Right lobe of liver (tissue), 6 donors: ENCODE results near the gene RALBP1. TPM values are rescaled to one million over a fixed set of nuclear protein-coding genes. Genes with fewer than 3 reads are reported as not detected.
A peak's percentile ranks its signal among the peaks of the same experiment; 100 is the strongest.

Experiments
- ATAC-seq, 4 donors: fragments of 200-7000 bp; cut with Tn5 transposase; one replicate each; pipeline ENCODE4 v1.9.1; 2020; ENCODE audit warnings: mild to moderate bottlenecking in 4 of 4, moderate library complexity in 4 of 4
- DNase-seq, 3 donors: peaks; one replicate each; pipeline ENCODE4 v3.0.0-alpha.2; 2020
- H3K27ac ChIP-seq, 3 donors: fragments of 200-600 bp; one replicate each; pipeline ENCODE4 v1.8.0; 2022
- H3K27me3 ChIP-seq, 2 donors: fragments of 200-600 bp; one replicate each; pipeline ENCODE4 v1.8.0; 2022
- H3K36me3 ChIP-seq, 4 donors: fragments of 200-600 bp; sonication (generic) in 1 of 4; one replicate each; pipeline versions ENCODE4 v1.5.1 to v1.8.0; 2017 to 2022; ENCODE audit warnings: control low read depth in 1 of 4
- H3K4me1 ChIP-seq, 4 donors: fragments of 200-600 bp; sonication (generic) in 1 of 4; one replicate each; pipeline versions ENCODE4 v1.5.1 to v1.8.0; 2017 to 2022; ENCODE audit warnings: control low read depth in 1 of 4
- H3K4me3 ChIP-seq, 3 donors: fragments of 200-600 bp; one replicate each; pipeline ENCODE4 v1.8.0; 2022
- H3K9me3 ChIP-seq, 4 donors: fragments of 200-600 bp; sonication (generic) in 1 of 4; one replicate each; pipeline versions ENCODE4 v1.5.1 to v1.8.0; 2017 to 2022; ENCODE audit warnings: control low read depth in 1 of 4
- POLR2A ChIP-seq: fragments of 450-650 bp; IDR thresholded peaks from one replicate; pipeline ENCODE4 v1.6.1; 2017; ENCODE audit warnings: antibody characterized with exemption, mild to moderate bottlenecking
- WGBS: methylation state at CpG from one replicate; pipeline ENCODE4 v1.1.6; 2018; ENCODE audit warnings: low coverage, low lambda C conversion rate; ENCODE audit not compliant: insufficient coverage; ENCODE audit errors: missing lambda C conversion rate; 5-methylcytosine and 5-hydroxymethylcytosine counted together
- intact Hi-C, 2 donors: fragments of 100-400 bp; cut with DNase I; formaldehyde crosslinking; loops; one replicate each; pipeline versions ENCODE4 v1.11.2 to v1.14.1; 2022
- total RNA-seq, 6 experiments: library from RNA; depleted of rRNA in 2 of 6; stranded (reverse); fragments of >200 nt in 2 of 6; fragmentation: NEBNext Ultra II Directional in 3 of 6; extraction: Animal tissue kit (Norgen Biotek cat#: 25700) in 3 of 6; gene quantifications; one replicate each; pipeline versions ENCODE4 v1.1.0 to v1.2.4, GENCODE V29; 2016 to 2023
- TF ChIP-seq, protein P1 (sequence below), 4 donors: fragments of 200-600 bp in 3 of 4; fragments of 450-650 bp in 1 of 4; IDR thresholded peaks; one replicate each; pipeline versions ENCODE4 v1.5.1 to v1.8.0; 2016 to 2022; ENCODE audit warnings: antibody characterized with exemption in 4 of 4, mild to moderate bottlenecking in 2 of 4
- donor health status: DM: no; HTN: yes; CAD: no.
- donor health status: DM: no; HTN: no; CAD: no.
- donor health status: DM: no; HTN: no; CAD: no.
- donor health status: DM: no; HTN: yes; CAD: no.
- donor health status: DM: no; HTN: yes; CAD: no.

The RALBP1 gene
- total RNA-seq, 6 experiments from 2014 or later = 16.3 to 35.9 (median 21.5) TPM

DNA sequence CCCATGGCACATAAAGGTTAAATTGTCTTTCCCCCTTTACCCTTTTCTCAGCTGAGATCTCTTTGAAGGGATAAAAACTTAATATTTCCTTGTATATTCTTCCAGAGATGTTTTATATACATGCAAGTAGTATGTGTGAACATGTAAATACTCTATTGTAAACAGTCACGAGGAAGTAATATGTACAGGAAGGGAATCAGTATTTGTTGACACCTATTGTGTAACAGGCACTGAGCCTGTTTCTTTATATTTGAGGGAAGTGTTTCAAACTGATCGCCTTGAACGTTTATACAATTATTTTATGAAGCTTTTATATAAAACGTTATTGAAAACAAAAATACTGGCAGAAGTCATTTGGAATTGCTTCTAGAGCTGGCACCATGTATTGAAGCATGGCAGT is 13.2 kb downstream of the RALBP1 start:
- 23% methylated on average over 4 of the region's 4 CpGs for whole genome bisulfite sequencing
- ATAC-seq (peak in 1 of 4 donors; percentile 52), DNase-seq (no peak)
- Histone ChIP-seq H3K27ac (no peak overlapping the region), H3K36me3 (no peaks in the 10 kb centered on the region), H3K9me3 (no peaks in the 10 kb centered on the region), H3K27me3 (no peaks in the 10 kb centered on the region), H3K4me3 (no peak overlapping the region), H3K4me1 (peaks cover 0 to 7% (median 3%) of the 10 kb centered on the region in 4 donors)
- TF ChIP-seq, protein P1, sequence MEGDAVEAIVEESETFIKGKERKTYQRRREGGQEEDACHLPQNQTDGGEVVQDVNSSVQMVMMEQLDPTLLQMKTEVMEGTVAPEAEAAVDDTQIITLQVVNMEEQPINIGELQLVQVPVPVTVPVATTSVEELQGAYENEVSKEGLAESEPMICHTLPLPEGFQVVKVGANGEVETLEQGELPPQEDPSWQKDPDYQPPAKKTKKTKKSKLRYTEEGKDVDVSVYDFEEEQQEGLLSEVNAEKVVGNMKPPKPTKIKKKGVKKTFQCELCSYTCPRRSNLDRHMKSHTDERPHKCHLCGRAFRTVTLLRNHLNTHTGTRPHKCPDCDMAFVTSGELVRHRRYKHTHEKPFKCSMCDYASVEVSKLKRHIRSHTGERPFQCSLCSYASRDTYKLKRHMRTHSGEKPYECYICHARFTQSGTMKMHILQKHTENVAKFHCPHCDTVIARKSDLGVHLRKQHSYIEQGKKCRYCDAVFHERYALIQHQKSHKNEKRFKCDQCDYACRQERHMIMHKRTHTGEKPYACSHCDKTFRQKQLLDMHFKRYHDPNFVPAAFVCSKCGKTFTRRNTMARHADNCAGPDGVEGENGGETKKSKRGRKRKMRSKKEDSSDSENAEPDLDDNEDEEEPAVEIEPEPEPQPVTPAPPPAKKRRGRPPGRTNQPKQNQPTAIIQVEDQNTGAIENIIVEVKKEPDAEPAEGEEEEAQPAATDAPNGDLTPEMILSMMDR (IDR thresholded peaks at IDR 0.05) = no peak
- no peak for TF ChIP-seq POLR2A
- intact Hi-C loops = no loop called here

DNA sequence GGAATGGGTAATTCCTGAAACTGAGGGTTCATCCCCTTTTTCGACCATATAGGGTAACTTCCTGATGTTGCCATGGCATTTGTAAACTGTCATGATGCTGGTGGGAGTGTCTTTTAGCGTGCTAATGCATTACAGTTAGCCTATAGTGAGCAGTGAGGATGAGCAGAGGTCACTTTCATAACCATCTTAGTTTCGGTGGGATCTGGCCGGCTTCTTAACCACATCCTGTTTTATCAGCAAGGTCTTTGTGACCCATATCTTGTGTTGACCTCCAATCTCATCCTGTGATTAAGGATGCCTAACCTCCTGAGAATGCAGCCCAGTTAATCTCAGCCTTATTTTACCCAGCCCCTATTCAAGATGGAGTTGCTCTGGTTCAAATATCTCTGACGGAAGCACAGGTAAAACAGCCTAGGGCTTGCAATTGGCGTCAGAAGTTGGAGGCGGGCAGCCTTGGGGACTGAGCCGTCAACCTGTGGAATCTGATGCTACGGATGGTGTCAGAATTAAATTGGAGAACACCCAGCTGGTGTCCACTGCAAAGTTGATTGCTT is 19.5 kb downstream of the RALBP1 start:
- intact Hi-C loops = no loop called here
- WGBS = 77% methylated on average over 8 of the region's 9 CpGs
- TF ChIP-seq, protein P1 (IDR thresholded peaks at IDR 0.05) = no peak
- no peak for TF ChIP-seq POLR2A

DNA sequence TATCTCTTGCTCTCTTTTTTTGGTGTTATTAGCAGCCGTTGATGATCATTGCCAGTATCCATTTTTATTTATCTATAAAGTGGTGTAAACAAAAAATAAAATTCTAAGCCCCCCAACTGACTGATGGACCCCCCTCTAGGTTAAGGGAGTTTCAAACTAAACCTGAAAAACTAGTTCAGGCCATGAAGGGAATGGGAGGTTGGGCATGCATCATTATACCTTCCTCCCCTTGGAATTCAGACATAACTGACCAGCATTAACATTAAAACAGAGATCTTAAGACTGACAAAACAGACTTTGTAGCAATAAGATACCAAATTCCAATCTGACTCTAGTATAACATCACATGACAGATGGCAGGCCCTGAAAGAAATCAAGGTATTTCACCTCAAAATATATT is 20.2 kb downstream of the RALBP1 start:
- H3K36me3 ChIP-seq = no peaks in the 10 kb centered on the region
- TF ChIP-seq, protein P1 (IDR thresholded peaks at IDR 0.05) = no peak
- TF ChIP-seq POLR2A = no peak
- no peak overlapping the region for H3K27ac ChIP-seq
- peaks cover 0 to 3% (median 0%) of the 10 kb centered on the region in 4 donors for H3K4me1 ChIP-seq
- H3K4me3 ChIP-seq = no peak overlapping the region
- no peaks in the 10 kb centered on the region for H3K9me3 ChIP-seq
- no peaks in the 10 kb centered on the region for H3K27me3 ChIP-seq
- intact Hi-C loops = no loop called here
- ATAC-seq = no peak
- WGBS = 80% methylated on average over 1 of the region's 1 CpG
- no peak for DNase-seq

More for the DNA sequence above, 19.5 kb downstream of the RALBP1 start:
- Histone ChIP-seq H3K4me1 (peaks cover 0 to 3% (median 0%) of the 10 kb centered on the region in 4 donors), H3K36me3 (no peaks in the 10 kb centered on the region), H3K27me3 (no peaks in the 10 kb centered on the region), H3K27ac (no peak overlapping the region), H3K9me3 (no peaks in the 10 kb centered on the region), H3K4me3 (no peak overlapping the region)
- ATAC-seq = no peak
- no peak for DNase-seq

DNA sequence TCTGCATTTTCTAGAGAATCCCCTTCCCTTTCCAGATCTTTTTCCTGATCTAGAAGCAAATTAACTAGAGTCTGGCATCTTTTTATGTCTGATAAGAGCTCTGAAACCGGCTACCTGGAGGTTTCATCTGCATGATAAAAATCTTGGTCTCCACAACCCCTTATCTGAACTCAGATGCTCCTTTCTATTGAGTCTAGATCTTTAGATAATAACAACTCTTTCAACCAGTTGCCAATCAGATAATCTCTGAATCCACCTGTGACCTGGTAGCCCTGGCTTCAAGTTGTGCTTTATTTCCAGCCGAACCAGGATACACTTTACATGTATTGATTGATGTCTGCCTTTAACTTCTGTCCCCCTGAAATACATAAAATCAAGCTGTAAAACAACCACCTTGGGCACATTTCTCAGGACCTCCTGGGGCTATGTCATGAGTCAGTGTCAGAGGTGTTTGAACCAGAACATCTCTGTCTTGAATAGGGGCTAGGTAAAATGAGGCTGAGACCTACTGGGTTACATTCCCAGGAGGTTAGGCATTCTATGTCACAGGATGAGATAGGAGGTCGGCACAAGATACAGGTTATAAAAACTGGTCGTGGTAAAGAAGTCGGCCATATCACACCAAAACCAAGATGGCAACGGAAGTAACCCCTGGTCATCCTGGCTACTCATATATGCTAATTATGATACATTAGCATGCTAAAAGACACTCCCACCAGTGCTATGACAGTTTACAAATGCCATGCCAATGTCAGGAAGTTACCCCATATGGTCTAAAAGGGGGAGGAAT is 20.8 kb downstream of the RALBP1 start:
- WGBS = 83% methylated on average over 6 of the region's 6 CpGs
- Histone ChIP-seq H3K36me3 (no peaks in the 10 kb centered on the region), H3K4me3 (no peak overlapping the region), H3K9me3 (no peaks in the 10 kb centered on the region), H3K4me1 (peaks cover 0 to 3% (median 0%) of the 10 kb centered on the region in 4 donors), H3K27ac (no peak overlapping the region), H3K27me3 (no peaks in the 10 kb centered on the region)
- intact Hi-C loops = no loop called here
- no peak for DNase-seq
- no peak for ATAC-seq
- TF ChIP-seq POLR2A = no peak
- TF ChIP-seq, protein P1 (IDR thresholded peaks at IDR 0.05) = no peak
